MCF 10A (cell line): ENCODE results near the gene NLRC5. TPM values are rescaled to one million over a fixed set of nuclear protein-coding genes. Genes with fewer than 3 reads are reported as not detected.
A peak's percentile ranks its signal among the peaks of the same experiment; 100 is the strongest.

ENCODE experiments used
- BruUV-seq: library from RNA; stranded (reverse); fragments of 400-500 nt; replicated peaks from 2 replicates; lab custom pipeline; 2021; lab: Mats Ljungman, UMichigan
- CTCF ChIA-PET: fragments of 300-600 bp; sonication (Branson Sonifier 250); formaldehyde crosslinking; extraction: SDS; loops from one replicate; lab custom pipeline; 2021; ENCODE audit warnings: antibody characterized with exemption, inconsistent platforms; lab: Yijun Ruan, JAX
- POLR2A ChIA-PET: fragments of 300-600, 350-650 bp; sonication (Branson Sonifier 250); formaldehyde crosslinking; extraction: SDS; loops from one replicate; lab custom pipeline; 2020; ENCODE audit warnings: antibody characterized with exemption, inconsistent platforms; lab: Yijun Ruan, JAX
- DNase-seq: peaks from one replicate; pipeline ENCODE4 v3.0.0-alpha.2; 2018; ENCODE audit not compliant: unreplicated experiment
- H3K27ac Mint-ChIP-seq: one replicate; pipeline ENCODE4 v1.8.0; 2022; ENCODE audit warnings: mild to moderate bottlenecking, low read depth, mixed read lengths; ENCODE audit not compliant: unreplicated experiment
- H3K27me3 Mint-ChIP-seq: one replicate; pipeline ENCODE4 v1.8.0; 2022; ENCODE audit warnings: mixed read lengths; ENCODE audit not compliant: insufficient read depth, unreplicated experiment
- H3K36me3 Mint-ChIP-seq: one replicate; pipeline ENCODE4 v1.8.0; 2022; ENCODE audit warnings: mild to moderate bottlenecking, moderate library complexity, mixed read lengths; ENCODE audit not compliant: insufficient read depth, unreplicated experiment
- H3K4me1 Mint-ChIP-seq: one replicate; pipeline ENCODE4 v1.8.0; 2022; ENCODE audit warnings: mixed read lengths; ENCODE audit not compliant: insufficient read depth, unreplicated experiment
- H3K4me3 Mint-ChIP-seq: one replicate; pipeline ENCODE4 v1.8.0; 2022; ENCODE audit warnings: mild to moderate bottlenecking, moderate library complexity, mixed read lengths; ENCODE audit not compliant: unreplicated experiment
- H3K9me3 Mint-ChIP-seq: one replicate; pipeline ENCODE4 v1.8.0; 2022; ENCODE audit warnings: mixed read lengths; ENCODE audit not compliant: unreplicated experiment
- CTCF ChIP-seq: fragments of 200-600 bp; IDR thresholded peaks from one replicate; pipeline ENCODE4 v1.8.0; 2022; ENCODE audit warnings: antibody characterized with exemption, mild to moderate bottlenecking; ENCODE audit not compliant: unreplicated experiment
- intact Hi-C: fragments of 100-400 bp; cut with micrococcal nuclease; formaldehyde crosslinking; loops from 2 replicates; pipeline ENCODE4 v1.14.1; 2022
- total RNA-seq: library from RNA; stranded (reverse); gene quantifications from 2 replicates; pipeline ENCODE4 v1.2.3, GENCODE V29; 2022

The NLRC5 gene
- total RNA-seq, 1 experiment from 2014 or later: 8.0 TPM

GRCh38 chr16:57000271-57001025 lies 11.1 kb downstream of the NLRC5 start:
- CTCF ChIA-PET: no interaction called here
- Mint-ChIP-seq H3K27ac (peak overlapping the region; percentile 57), H3K4me3 (no peak overlapping the region), H3K9me3 (no peaks in the 10 kb centered on the region), H3K36me3 (no peaks in the 10 kb centered on the region), H3K4me1 (no peaks in the 10 kb centered on the region), H3K27me3 (no peaks in the 10 kb centered on the region)
- DNase-seq: peak; percentile 80
- TF ChIP-seq CTCF: no peak
- intact Hi-C loops: no loop called here
- BruUV-seq: no TSS peak
- POLR2A ChIA-PET: interaction anchor here (2.0 kb wide), 1 partner anchor 11 kb away, joined by 7 read pairs; the partner anchor contains the start of gene NLRC5

GRCh38 chr16:57001026-57001679 lies 11.8 kb downstream of the NLRC5 start:
- Mint-ChIP-seq H3K36me3 (no peaks in the 10 kb centered on the region), H3K27me3 (no peaks in the 10 kb centered on the region), H3K4me1 (no peaks in the 10 kb centered on the region), H3K9me3 (no peaks in the 10 kb centered on the region), H3K27ac (no peak overlapping the region), H3K4me3 (no peak overlapping the region)
- no peak for DNase-seq
- ChIA-PET CTCF (no interaction called here), POLR2A (no interaction called here)
- intact Hi-C loops: no loop called here
- no TSS peak for BruUV-seq
- TF ChIP-seq CTCF: no peak

GRCh38 chr16:57003439-57004386 lies 14.4 kb downstream of the NLRC5 start:
- no peak for TF ChIP-seq CTCF
- no peaks in the 10 kb centered on the region for H3K4me1 Mint-ChIP-seq
- POLR2A ChIA-PET: interaction anchor here (0.6 to 1.7 kb wide), 4 partner anchors 14 to 162 kb away, joined by 3 to 6 read pairs (median 4); partner anchors contain the start of gene NLRC5
- no peaks in the 10 kb centered on the region for H3K9me3 Mint-ChIP-seq
- CTCF ChIA-PET: no interaction called here
- H3K27me3 Mint-ChIP-seq: no peaks in the 10 kb centered on the region
- no TSS peak for BruUV-seq
- DNase-seq: no peak
- H3K27ac Mint-ChIP-seq: no peak overlapping the region
- no peak overlapping the region for H3K4me3 Mint-ChIP-seq
- no peaks in the 10 kb centered on the region for H3K36me3 Mint-ChIP-seq
- intact Hi-C loops: no loop called here
